ENCODE results near the gene LRRC27. TPM values are rescaled to one million over a fixed set of nuclear protein-coding genes. Genes with fewer than 3 reads are reported as not detected.

Gene LRRC27
- total RNA-seq, 1 donor from 2014 or later, result 3.9 TPM

Other genes with a start within 250 kb of the LRRC27 start
- gene DPYSL4, start 145.2 kb upstream of the LRRC27 start, total RNA-seq, result 1.6 TPM
- 7.1 TPM for gene STK32C, start 24.2 kb upstream of the LRRC27 start, total RNA-seq
- gene PWWP2B, start 65.0 kb downstream of the LRRC27 start, total RNA-seq, result 14.6 TPM
- gene INPP5A, start 205.6 kb downstream of the LRRC27 start, total RNA-seq, result 14.3 TPM

All from esophagus mucosa (tissue), 1 donor.